K562 (cell line): ENCODE results near the gene B4GALT1. TPM values are rescaled to one million over a fixed set of nuclear protein-coding genes. Genes with fewer than 3 reads are reported as not detected.

Source experiments
- ATAC-seq: fragments of 200-7000 bp; cut with Tn5 transposase; 3 replicates; pipeline ENCODE4 v1.9.1; 2020; ENCODE audit warnings: moderate library complexity
- BruUV-seq: library from RNA; stranded (reverse); fragments of 400-500 nt; replicated peaks from 2 replicates; lab custom pipeline; 2021; lab: Mats Ljungman, UMichigan
- CTCF ChIA-PET: fragments of 300-600 bp; formaldehyde crosslinking; extraction: SDS; loops from one replicate; lab custom pipeline; 2021; ENCODE audit warnings: low intra/inter-chr PET ratio; lab: Yijun Ruan, JAX
- POLR2A ChIA-PET: fragments of 300-600, 350-650 bp; sonication (Branson Sonifier 250); formaldehyde crosslinking; extraction: SDS; loops from one replicate; lab custom pipeline; 2021; ENCODE audit warnings: antibody characterized with exemption, inconsistent platforms; lab: Yijun Ruan, JAX
- DNase-seq, 4 experiments: peaks; one replicate each; pipeline versions ENCODE4 v3.0.0 to v3.0.0-alpha.2; 2011 to 2018; ENCODE audit warnings: low spot score in 3 of 4, mixed read lengths in 3 of 4; ENCODE audit errors: extremely low read depth in 1 of 4
- FAIRE-seq: peaks from 2 replicates; lab custom pipeline; 2011; peaks lifted over from hg19 to GRCh38; lab: Jason Lieb, UNC
- H2AFZ ChIP-seq: 2 replicates; pipeline ENCODE4 v1.6.0; 2011; ENCODE audit warnings: low read depth, low read length, control low read depth, inconsistent platforms
- H3K27ac ChIP-seq: fragments of 200-600 bp; 3 replicates; pipeline ENCODE4 v1.8.0; 2011; ENCODE audit warnings: low read depth, mild to moderate bottlenecking, control low read depth, inconsistent platforms, low read length, moderate library complexity, mixed read lengths; ENCODE audit errors: extremely low read depth
- H3K27me3 ChIP-seq, 2 experiments: fragments of 300-600 bp in 1 of 2; 2 replicates in 1 of 2; 3 replicates in 1 of 2; pipeline versions ENCODE4 v1.6.0 to v1.8.0; 2011; ENCODE audit warnings: inconsistent platforms in 2 of 2, low read length in 2 of 2, mild to moderate bottlenecking in 1 of 2, mixed read lengths in 1 of 2, moderate library complexity in 1 of 2; ENCODE audit not compliant: control insufficient read depth in 2 of 2, insufficient read depth in 2 of 2
- H3K36me3 ChIP-seq: fragments of 300-600 bp; 3 replicates; pipeline ENCODE4 v1.8.0; 2011; ENCODE audit warnings: mild to moderate bottlenecking, low read length, inconsistent platforms; ENCODE audit not compliant: control insufficient read depth, insufficient read depth
- H3K4me1 ChIP-seq, 2 experiments: fragments of 200-600 bp in 1 of 2; replicated peaks in 1 of 2; 2 replicates in 1 of 2; 3 replicates in 1 of 2; pipeline versions ENCODE4 v1.5.1 to v1.8.0; 2011; ENCODE audit warnings: inconsistent platforms in 2 of 2, low read length in 2 of 2, mild to moderate bottlenecking in 1 of 2, mixed read lengths in 1 of 2, moderate library complexity in 1 of 2; ENCODE audit not compliant: control insufficient read depth in 2 of 2, insufficient read depth in 2 of 2
- H3K4me2 ChIP-seq: 2 replicates; pipeline ENCODE4 v1.6.1; 2011; ENCODE audit warnings: low read length, control low read depth, inconsistent platforms, mixed read lengths; ENCODE audit not compliant: insufficient read depth
- H3K4me3 ChIP-seq: fragments of 200-600 bp; sonication (generic), shearing (Covaris generic); 2 replicates; pipeline ENCODE4 v1.5.1; 2016; ENCODE audit warnings: control low read depth, inconsistent platforms
- H3K79me2 ChIP-seq: fragments of 200-600 bp; 3 replicates; pipeline ENCODE4 v1.8.0; 2011; ENCODE audit warnings: low read length, inconsistent platforms; ENCODE audit not compliant: control insufficient read depth, insufficient read depth
- H3K9ac ChIP-seq, 2 experiments: 2 replicates each; pipeline versions ENCODE4 v1.6.0 to v1.6.1; 2011; ENCODE audit warnings: low read depth in 2 of 2, low read length in 2 of 2, control low read depth in 1 of 2, inconsistent platforms in 1 of 2, mild to moderate bottlenecking in 1 of 2, mixed read lengths in 1 of 2; ENCODE audit not compliant: insufficient read depth in 1 of 2
- H3K9me1 ChIP-seq: one replicate; pipeline ENCODE4 v1.6.0; 2011; ENCODE audit warnings: inconsistent platforms, mild to moderate bottlenecking, low read length, moderate library complexity; ENCODE audit not compliant: control insufficient read depth, insufficient read depth
- H3K9me3 ChIP-seq: replicated peaks from 2 replicates; pipeline ENCODE4 v1.5.1; 2011; ENCODE audit warnings: low read depth, low read length, inconsistent platforms; ENCODE audit not compliant: control insufficient read depth, insufficient read depth
- H4K20me1 ChIP-seq: replicated peaks from 2 replicates; pipeline ENCODE4 v1.6.1; 2011; ENCODE audit warnings: low read length, inconsistent platforms, mixed read lengths; ENCODE audit not compliant: control insufficient read depth, insufficient read depth
- ARID2 ChIP-seq: fragments of 450-650 bp; IDR thresholded peaks from 2 replicates; pipeline ENCODE4 v1.6.1; 2017; ENCODE audit warnings: antibody characterized with exemption, mild to moderate bottlenecking
- ATF3 ChIP-seq, 2 experiments: fragments of 450-650 bp in 1 of 2; sonication (generic) in 1 of 2; formaldehyde crosslinking in 1 of 2; IDR thresholded peaks in 1 of 2; conservative IDR thresholded peaks in 1 of 2; 2 replicates each; pipeline versions ENCODE4 v1.6.1 to v1.8.1; 2016 to 2023; ENCODE audit warnings: mild to moderate bottlenecking in 2 of 2, moderate library complexity in 2 of 2, inconsistent platforms in 1 of 2, missing genetic modification reagents in 1 of 2
- DLX4 ChIP-seq: fragments of 250-450 bp; sonication (Bioruptor Pico); IDR thresholded peaks from 2 replicates; pipeline ENCODE4 v1.6.1; 2021; ENCODE audit warnings: mild to moderate bottlenecking
- ELF4 ChIP-seq: fragments of 450-650 bp; formaldehyde crosslinking; IDR thresholded peaks from 2 replicates; pipeline ENCODE4 v1.4.0; 2022; ENCODE audit warnings: missing genetic modification characterization
- GATA2 ChIP-seq: sonication (generic); formaldehyde crosslinking; IDR thresholded peaks from 2 replicates; pipeline ENCODE4 v1.4.0; 2020; ENCODE audit warnings: mild to moderate bottlenecking, missing genetic modification reagents
- SOX6 ChIP-seq: fragments of 450-650 bp; IDR thresholded peaks from 2 replicates; pipeline ENCODE4 v1.6.1; 2014; ENCODE audit warnings: mild to moderate bottlenecking
- TCF3 ChIP-seq: sonication (generic); formaldehyde crosslinking; IDR thresholded peaks from 2 replicates; pipeline ENCODE4 v1.4.0; 2020; ENCODE audit warnings: mild to moderate bottlenecking, missing genetic modification reagents
- ZBTB11 ChIP-seq, 3 experiments: fragments of 200-800 bp in 1 of 3; fragments of 250-450 bp in 1 of 3; fragments of 450-650 bp in 1 of 3; sonication (Bioruptor Pico) in 1 of 3; sonication (Bioruptor generic) in 1 of 3; formaldehyde crosslinking in 1 of 3; IDR thresholded peaks; 2 replicates each; pipeline versions ENCODE4 v1.6.1 to v1.8.0; 2016 to 2022; ENCODE audit warnings: mild to moderate bottlenecking in 2 of 3, missing genetic modification characterization in 2 of 3, missing compliant biosample characterization in 1 of 3, moderate library complexity in 1 of 3
- ZBTB12 ChIP-seq: fragments of 250-450 bp; sonication (Bioruptor Pico); IDR thresholded peaks from 2 replicates; pipeline ENCODE4 v1.4.0; 2020
- ZNF354B ChIP-seq: fragments of 250-450 bp; sonication (Bioruptor Pico); IDR thresholded peaks from 2 replicates; pipeline ENCODE4 v1.4.0; 2020
- ZNF507 ChIP-seq: conservative IDR thresholded peaks from 2 replicates; pipeline ENCODE4 v1.6.1; 2017; ENCODE audit warnings: missing genetic modification characterization, missing compliant biosample characterization
- ZNF668 ChIP-seq: fragments of 250-450 bp; sonication (Bioruptor Pico); IDR thresholded peaks from 2 replicates; pipeline ENCODE4 v1.8.0; 2022; ENCODE audit warnings: mild to moderate bottlenecking, inconsistent platforms
- WGBS: fragments of 100-300 bp; shearing (Covaris generic); methylation state at CpG from one replicate; pipeline ENCODE4 v1.1.6; 2016; ENCODE audit warnings: low coverage, mixed read lengths; ENCODE audit not compliant: insufficient coverage; ENCODE audit errors: missing lambda C conversion rate; 5-methylcytosine and 5-hydroxymethylcytosine counted together
- in situ Hi-C: fragments of 300-500 bp; cut with MboI; formaldehyde crosslinking; loops from 4 replicates; pipeline ENCODE4 v1.15.0; 2018; ENCODE audit warnings: inconsistent platforms, mixed read lengths
- intact Hi-C: fragments of 100-400 bp; cut with micrococcal nuclease; formaldehyde crosslinking; loops from 2 replicates; pipeline ENCODE4 v1.14.2; 2022
- polyA plus RNA-seq, 8 experiments: library from polyadenylated mRNA; depleted of rRNA in 4 of 8; stranded (reverse) in 5 of 8; unstranded in 3 of 8; fragments of >200 nt; fragmentation: Nextera tagmentation in 2 of 8; fragmentation: Illumina TruSeq in 1 of 8; extraction: Ambion mirVana in 2 of 8; extraction: Trizol in 1 of 8; gene quantifications; 2 replicates each; pipeline versions ENCODE4 v1.2.1 to v1.2.3, GENCODE V29; 2011 to 2014; ENCODE audit warnings: inconsistent platforms in 1 of 8, missing spikeins in 1 of 8
- total RNA-seq, 7 experiments: library from RNA; depleted of rRNA in 6 of 7; stranded (reverse); fragments of >200 nt in 6 of 7; fragmentation: Illumina TruSeq in 2 of 7; extraction: Trizol in 2 of 7; gene quantifications; 2 replicates each; pipeline versions ENCODE4 v1.2.1 to v1.2.3, GENCODE V29; 2011 to 2021; ENCODE audit warnings: low replicate concordance in 1 of 7

Gene B4GALT1
- total and polyA plus RNA-seq, 9 of the 15 experiments (the other 6 are each of a cell fraction or from before 2014, with no cell fraction given) = 4.1 to 26.8 (median 7.1) TPM

GRCh38 chr9:33187519-33188218, 20.5 kb upstream of the B4GALT1 start:
- in situ Hi-C loops = no loop called here
- no TSS peak for BruUV-seq
- POLR2A ChIA-PET = no interaction called here
- TF ChIP-seq ZNF507 (tag) (no peak), ZNF354B (CRISPR knock-in tag) (no peak), SOX6 (no peak), ATF3 (IDR thresholded peaks at IDR 0.05) (no peak), ATF3 (CRISPR knock-in tag; conservative IDR thresholded peaks at IDR 0.05) (no peak), ZBTB12 (no peak), TCF3 (CRISPR knock-in tag) (no peak), ZNF668 (CRISPR knock-in tag) (no peak), ARID2 (no peak), ELF4 (CRISPR knock-in tag) (no peak), DLX4 (CRISPR knock-in tag) (no peak), ZBTB11 (CRISPR knock-in tag; IDR thresholded peaks at IDR 0.05) (no peak), GATA2 (CRISPR knock-in tag) (no peak)

More at GRCh38 chr9:33187519-33188218, 20.5 kb upstream of the B4GALT1 start:
- H3K4me3 ChIP-seq = no peak overlapping the region
- no peak overlapping the region for H3K4me2 ChIP-seq
- H3K4me1 ChIP-seq = peaks cover 10 to 21% of the 10 kb centered on the region in 2 experiments; a peak in 3 of 5 replicates
- 21% methylated on average over 4 of the region's 7 CpGs for WGBS
- H3K36me3 ChIP-seq = no peaks in the 10 kb centered on the region
- no peaks in the 10 kb centered on the region for H4K20me1 ChIP-seq
- H3K27ac ChIP-seq = no peak overlapping the region
- H3K79me2 ChIP-seq = no peaks in the 10 kb centered on the region
- ATAC-seq (peak; percentile 44), FAIRE-seq (no peak), DNase-seq (no peak)
- no peaks in the 10 kb centered on the region for H3K9me3 ChIP-seq
- intact Hi-C loops = no loop called here
- H3K27me3 ChIP-seq = no peaks in the 10 kb centered on the region
- no peaks in the 10 kb centered on the region for H3K9me1 ChIP-seq
- H3K9ac ChIP-seq = no peak overlapping the region; a peak in 1 of 4 replicates
- 0 out of 2 replicates have a peak overlapping the region, but pooled peaks have one; percentile 12 for H2AFZ ChIP-seq
- CTCF ChIA-PET = no interaction called here
